OCI-LY3 (cell line): Measurements from ENCODE around the gene HDAC4.

Source experiments
- H2AFZ ChIP-seq: fragments of 200-600, 300-600 bp; shearing (Covaris generic); 2 replicates; pipeline ENCODE4 v1.6.0; 2014; ENCODE audit warnings: antibody characterized with exemption, low read depth, low read length
- H3K27ac ChIP-seq: fragments of 200-600, 300-600 bp; sonication (generic); 2 replicates; pipeline ENCODE4 v1.5.1; 2014; ENCODE audit warnings: mild to moderate bottlenecking, low read length, moderate library complexity, mixed read lengths
- H3K27me3 ChIP-seq: fragments of 200-600, 300-600 bp; sonication (generic); 2 replicates; pipeline ENCODE4 v1.6.1; 2014; ENCODE audit warnings: low read depth, low read length, mixed read lengths
- H3K36me3 ChIP-seq: fragments of 200-600, 300-600 bp; sonication (generic); replicated peaks from 2 replicates; pipeline ENCODE3; 2014; ENCODE audit warnings: low read depth, low read length, mixed read lengths
- H3K4me1 ChIP-seq: fragments of 300-600, 200-600 bp; sonication (generic); 2 replicates; pipeline ENCODE4 v1.6.1; 2014; ENCODE audit warnings: low read length, mixed read lengths
- H3K4me2 ChIP-seq: fragments of 200-600, 300-600 bp; sonication (generic); 2 replicates; pipeline ENCODE4 v1.6.1; 2014; ENCODE audit warnings: low read length, mixed read lengths
- H3K4me3 ChIP-seq: fragments of 300-600, 200-600 bp; sonication (generic); 2 replicates; pipeline ENCODE4 v1.5.1; 2014; ENCODE audit warnings: antibody characterized with exemption, mild to moderate bottlenecking, low read length, moderate library complexity
- H3K79me2 ChIP-seq: fragments of 300-600, 200-600 bp; shearing (Covaris generic); 2 replicates; pipeline ENCODE4 v1.6.1; 2014; ENCODE audit warnings: mild to moderate bottlenecking, low read length, mixed read lengths
- H3K9ac ChIP-seq: fragments of 300-600, 200-600 bp; shearing (Covaris generic); 2 replicates; pipeline ENCODE4 v1.6.0; 2014; ENCODE audit warnings: mild to moderate bottlenecking, low read length, moderate library complexity
- H3K9me3 ChIP-seq: fragments of 200-600, 300-600 bp; shearing (Covaris generic); 2 replicates; pipeline ENCODE4 v1.6.1; 2014; ENCODE audit warnings: low read length, mixed read lengths; ENCODE audit not compliant: insufficient read depth
- H4K20me1 ChIP-seq: fragments of 200-600, 300-600 bp; sonication (generic); 2 replicates; pipeline ENCODE4 v1.6.1; 2016; ENCODE audit warnings: low read length, mixed read lengths; ENCODE audit not compliant: insufficient read depth
- CTCF ChIP-seq: fragments of 200-600, 300-600 bp; sonication (generic); IDR thresholded peaks from 2 replicates; pipeline ENCODE4 v1.5.1; 2014; ENCODE audit warnings: antibody characterized with exemption, low read length, low read depth
- EZH2phosphoT487 ChIP-seq: fragments of 200-600 bp; shearing (Covaris generic); IDR thresholded peaks from 2 replicates; pipeline ENCODE4 v1.6.1; 2018; ENCODE audit warnings: antibody characterized with exemption, mixed run types, low read depth

HDAC4 gene

DNA sequence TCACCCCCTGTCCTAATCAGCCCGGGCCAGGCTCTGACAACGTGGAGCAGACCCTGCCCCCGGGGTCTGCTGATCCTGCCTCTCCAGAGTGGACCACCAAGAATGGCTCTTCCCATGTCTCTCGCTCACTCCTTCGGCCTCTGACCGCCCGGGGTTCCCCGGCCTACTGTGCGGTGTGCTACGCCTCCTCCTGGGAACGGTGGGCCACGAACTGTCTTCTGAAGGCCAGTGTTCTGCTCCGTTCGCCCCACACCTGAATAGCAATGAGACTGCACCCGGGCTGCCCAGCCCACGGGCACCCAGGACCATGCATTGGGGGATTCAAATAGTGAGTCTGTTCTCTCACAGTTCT lies 363.3 kb downstream of the HDAC4 start:
- Histone ChIP-seq H2AFZ (no peak overlapping the region), H3K4me3 (no peak overlapping the region), H4K20me1 (no peaks in the 10 kb centered on the region), H3K9ac (no peak overlapping the region), H3K4me2 (no peak overlapping the region), H3K27ac (no peak overlapping the region), H3K79me2 (no peaks in the 10 kb centered on the region), H3K36me3 (no peaks in the 10 kb centered on the region), H3K4me1 (no peaks in the 10 kb centered on the region), H3K27me3 (no peaks in the 10 kb centered on the region), H3K9me3 (no peaks in the 10 kb centered on the region)
- TF ChIP-seq CTCF (no peak), EZH2phosphoT487 (no peak)

DNA sequence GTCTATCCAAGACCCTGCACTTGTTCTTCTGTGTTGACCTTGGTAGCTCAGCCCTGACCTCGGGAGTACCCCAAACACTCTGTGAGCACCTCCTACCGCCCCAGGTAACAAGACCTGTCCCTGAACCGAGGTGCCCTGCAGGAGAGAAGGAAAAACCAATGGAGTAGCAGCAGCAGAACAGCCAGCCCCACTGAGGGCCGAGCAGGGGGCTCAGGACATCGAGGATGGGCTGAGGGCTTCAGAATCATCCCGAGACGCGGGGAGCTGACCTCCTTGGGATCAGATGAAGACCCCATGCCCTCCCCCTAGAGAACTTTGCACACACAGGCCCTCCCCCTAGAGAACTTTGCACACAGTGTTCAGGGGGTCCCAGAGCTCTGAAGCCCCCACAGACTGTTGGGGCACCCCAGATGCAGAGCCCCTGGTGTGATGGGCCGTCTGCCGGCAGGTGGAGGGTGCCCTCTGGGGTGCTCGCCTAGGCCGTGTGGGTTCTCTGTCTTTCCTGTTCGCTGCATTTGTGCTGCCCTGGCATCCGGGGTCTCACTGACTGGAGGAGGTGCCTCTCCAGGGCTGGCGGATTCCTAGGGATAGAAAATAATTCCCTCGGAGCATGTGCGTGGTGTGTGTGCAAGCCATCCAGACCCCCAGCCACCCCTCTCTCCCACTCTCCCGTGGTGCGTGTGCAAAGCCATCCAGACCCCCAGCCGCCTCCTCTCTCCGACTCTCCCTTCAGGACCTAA lies 363.8 kb downstream of the HDAC4 start:
- H3K27me3 ChIP-seq = no peaks in the 10 kb centered on the region
- H3K79me2 ChIP-seq = no peaks in the 10 kb centered on the region
- no peak overlapping the region for H3K9ac ChIP-seq
- H3K36me3 ChIP-seq = no peaks in the 10 kb centered on the region
- H2AFZ ChIP-seq = no peak overlapping the region
- H3K27ac ChIP-seq = no peak overlapping the region
- no peaks in the 10 kb centered on the region for H3K9me3 ChIP-seq
- no peaks in the 10 kb centered on the region for H3K4me1 ChIP-seq
- H4K20me1 ChIP-seq = no peaks in the 10 kb centered on the region
- no peak for TF ChIP-seq CTCF
- no peak for TF ChIP-seq EZH2phosphoT487
- no peak overlapping the region for H3K4me2 ChIP-seq
- H3K4me3 ChIP-seq = no peak overlapping the region

- TF ChIP-seq EZH2phosphoT487 (no peak), CTCF (no peak)
- Histone ChIP-seq H3K36me3 (no peaks in the 10 kb centered on the region), H3K9me3 (no peaks in the 10 kb centered on the region), H3K9ac (no peak overlapping the region), H3K27ac (no peak overlapping the region), H3K27me3 (no peaks in the 10 kb centered on the region), H3K4me1 (no peaks in the 10 kb centered on the region), H3K4me2 (no peak overlapping the region), H3K4me3 (no peak overlapping the region), H3K79me2 (no peaks in the 10 kb centered on the region), H4K20me1 (no peaks in the 10 kb centered on the region), H2AFZ (no peak overlapping the region)
Observed at GRCh38 chr2:239035997-239036731, 364.7 kb downstream of the HDAC4 start.

GRCh38 chr2:239035361-239035814 lies 365.4 kb downstream of the HDAC4 start:
- H3K9me3 ChIP-seq = no peaks in the 10 kb centered on the region

More at GRCh38 chr2:239035361-239035814, 365.4 kb downstream of the HDAC4 start:
- Histone ChIP-seq H3K4me3 (no peak overlapping the region), H3K9ac (no peak overlapping the region), H2AFZ (no peak overlapping the region), H3K27me3 (no peaks in the 10 kb centered on the region), H3K4me2 (no peak overlapping the region), H3K79me2 (no peaks in the 10 kb centered on the region), H4K20me1 (no peaks in the 10 kb centered on the region), H3K4me1 (no peaks in the 10 kb centered on the region), H3K36me3 (no peaks in the 10 kb centered on the region), H3K27ac (no peak overlapping the region)
- TF ChIP-seq EZH2phosphoT487 (no peak), CTCF (peak; percentile 47)
